Suprapubic skin (tissue), 4 donors: ENCODE results near the gene ADGRD1.

Experiments used
- EP300 ChIP-seq: sonication (generic); formaldehyde crosslinking; IDR thresholded peaks from one replicate; pipeline ENCODE4 v1.6.1; 2017; ENCODE audit warnings: antibody characterized with exemption
- POLR2A ChIP-seq, 2 donors: fragments of 450-650 bp; IDR thresholded peaks; one replicate each; pipeline ENCODE4 v1.6.1; 2017; ENCODE audit warnings: antibody characterized with exemption in 2 of 2, mild to moderate bottlenecking in 2 of 2, moderate library complexity in 2 of 2
- POLR2AphosphoS5 ChIP-seq, 3 donors: sonication (generic); formaldehyde crosslinking; IDR thresholded peaks; one replicate each; pipeline ENCODE4 v1.6.1; 2017; ENCODE audit warnings: antibody characterized with exemption in 3 of 3
- TF ChIP-seq, protein P1 (sequence below), 2 donors: fragments of 200-600 bp in 1 of 2; fragments of 450-650 bp in 1 of 2; sonication (generic) in 1 of 2; IDR thresholded peaks; one replicate each; pipeline ENCODE4 v1.5.1; 2016 to 2019; ENCODE audit warnings: antibody characterized with exemption in 2 of 2, mild to moderate bottlenecking in 1 of 2, moderate library complexity in 1 of 2

DNA sequence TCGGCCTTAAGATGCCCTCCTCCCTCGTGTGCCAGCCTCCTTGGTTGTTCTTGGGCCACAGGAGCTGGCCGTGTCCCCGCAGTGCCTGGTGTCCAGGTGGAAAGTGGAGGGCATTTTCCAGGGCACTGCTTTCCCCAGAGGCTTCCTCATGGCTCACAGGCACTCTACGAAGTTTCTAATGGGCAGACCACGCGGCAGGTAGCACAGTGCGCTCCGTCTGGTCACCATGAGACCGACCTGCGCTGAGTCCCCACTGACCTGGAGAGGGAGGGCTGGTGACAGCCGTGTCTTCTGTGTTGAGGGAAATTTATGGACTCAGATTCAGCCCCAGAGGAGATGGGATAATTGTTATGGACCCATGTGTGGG, 186.3 kb downstream of the ADGRD1 start:
- TF ChIP-seq, protein P1, sequence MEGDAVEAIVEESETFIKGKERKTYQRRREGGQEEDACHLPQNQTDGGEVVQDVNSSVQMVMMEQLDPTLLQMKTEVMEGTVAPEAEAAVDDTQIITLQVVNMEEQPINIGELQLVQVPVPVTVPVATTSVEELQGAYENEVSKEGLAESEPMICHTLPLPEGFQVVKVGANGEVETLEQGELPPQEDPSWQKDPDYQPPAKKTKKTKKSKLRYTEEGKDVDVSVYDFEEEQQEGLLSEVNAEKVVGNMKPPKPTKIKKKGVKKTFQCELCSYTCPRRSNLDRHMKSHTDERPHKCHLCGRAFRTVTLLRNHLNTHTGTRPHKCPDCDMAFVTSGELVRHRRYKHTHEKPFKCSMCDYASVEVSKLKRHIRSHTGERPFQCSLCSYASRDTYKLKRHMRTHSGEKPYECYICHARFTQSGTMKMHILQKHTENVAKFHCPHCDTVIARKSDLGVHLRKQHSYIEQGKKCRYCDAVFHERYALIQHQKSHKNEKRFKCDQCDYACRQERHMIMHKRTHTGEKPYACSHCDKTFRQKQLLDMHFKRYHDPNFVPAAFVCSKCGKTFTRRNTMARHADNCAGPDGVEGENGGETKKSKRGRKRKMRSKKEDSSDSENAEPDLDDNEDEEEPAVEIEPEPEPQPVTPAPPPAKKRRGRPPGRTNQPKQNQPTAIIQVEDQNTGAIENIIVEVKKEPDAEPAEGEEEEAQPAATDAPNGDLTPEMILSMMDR (IDR thresholded peaks at IDR 0.05), result no peak
- TF ChIP-seq POLR2A (IDR thresholded peaks at IDR 0.05), result no peak
- no peak for TF ChIP-seq POLR2AphosphoS5 (IDR thresholded peaks at IDR 0.05)
- no peak for TF ChIP-seq EP300
